Central memory CD4-positive, alpha-beta T cell (primary cell): ENCODE measurements around the gene ADAMTS16.
"Not testable (repeated sequence)": the region's sequence is repeated elsewhere in the genome, so short reads cannot be mapped to it uniquely, and the experiment has no call there.

ENCODE experiments used
- DNase-seq: peaks from one replicate; pipeline ENCODE4 v3.0.0; 2022
- total RNA-seq, 3 experiments: gene quantifications; one replicate each; lab custom pipeline; 2026; lab: John Stamatoyannopoulos, UW

The ADAMTS16 gene
- 0 reads per million in 3 experiments for total RNA-seq

GRCh38 chr5:5139777-5140478 is at the start of gene ADAMTS16:
Gene ADAMTS16 (plus strand): TSS chr5:5140330. CDS start chr5:5140468, 138 bp downstream.
- no peak for DNase-seq

GRCh38 chr5:5092149-5092548 is 48.0 kb upstream of the ADAMTS16 start:
- no peak for DNase-seq

- DNase-seq, result no peak
These were observed 39.5 kb upstream of the ADAMTS16 start for GRCh38 chr5:5100635-5101034.

- no peak for DNase-seq
These were observed 38.5 kb upstream of the ADAMTS16 start for GRCh38 chr5:5101676-5102075.

GRCh38 chr5:5103245-5103644 is 36.9 kb upstream of the ADAMTS16 start:
- no peak for DNase-seq

- DNase-seq, result no peak
These were observed 35.6 kb upstream of the ADAMTS16 start for GRCh38 chr5:5104550-5104949.

GRCh38 chr5:5105531-5105930 is 34.6 kb upstream of the ADAMTS16 start:
- no peak for DNase-seq

- no peak for DNase-seq
These were observed 23.2 kb upstream of the ADAMTS16 start for GRCh38 chr5:5116956-5117355.

GRCh38 chr5:5122776-5123175 is 17.4 kb upstream of the ADAMTS16 start:
- no peak for DNase-seq

GRCh38 chr5:5124231-5124630 is 15.9 kb upstream of the ADAMTS16 start:
- DNase-seq, result no peak

- DNase-seq, result no peak
These were observed 13.7 kb upstream of the ADAMTS16 start for GRCh38 chr5:5126444-5126843.

- DNase-seq, result no peak
These were observed 11.4 kb upstream of the ADAMTS16 start for GRCh38 chr5:5128766-5129165.

- no peak for DNase-seq
These were observed 7.9 kb upstream of the ADAMTS16 start for GRCh38 chr5:5132234-5132633.

GRCh38 chr5:5132693-5133295 is 7.3 kb upstream of the ADAMTS16 start:
- DNase-seq, result no peak

- no peak for DNase-seq
These were observed 6.0 kb upstream of the ADAMTS16 start for GRCh38 chr5:5134107-5134506.

GRCh38 chr5:5135957-5136676 is 4.0 kb upstream of the ADAMTS16 start:
- DNase-seq, result no peak

GRCh38 chr5:5137851-5138250 is 2.3 kb upstream of the ADAMTS16 start:
- not testable (repeated sequence) for DNase-seq

- DNase-seq, result no peak
These were observed 774 bp upstream of the ADAMTS16 start for GRCh38 chr5:5139336-5139776.

GRCh38 chr5:5140479-5141338 is 579 bp downstream of the ADAMTS16 start:
- no peak for DNase-seq

GRCh38 chr5:5141339-5141599 is 1.1 kb downstream of the ADAMTS16 start:
- no peak for DNase-seq

- peak; percentile 21 for DNase-seq
These were observed 1.7 kb downstream of the ADAMTS16 start for GRCh38 chr5:5141625-5142525.

GRCh38 chr5:5144441-5144840 is 4.3 kb downstream of the ADAMTS16 start:
- DNase-seq, result no peak
